SK-N-SH (cell line): ENCODE measurements around the gene MAP7. TPM values are rescaled to one million over a fixed set of nuclear protein-coding genes. Genes with fewer than 3 reads are reported as not detected.

ENCODE experiments used
- CTCF ChIA-PET: fragments of 300-600, 350-600 bp; formaldehyde crosslinking; extraction: SDS; loops from one replicate; lab custom pipeline; 2021; lab: Yijun Ruan, JAX
- POLR2A ChIA-PET: fragments of 350-600 bp; sonication (Branson Sonifier 250); formaldehyde crosslinking; extraction: SDS; loops from one replicate; lab custom pipeline; 2020; ENCODE audit warnings: antibody characterized with exemption, inconsistent platforms; lab: Yijun Ruan, JAX
- DNase-seq: peaks from one replicate; pipeline ENCODE4 v3.0.0; 2012
- H2AFZ ChIP-seq: fragments of 200-600 bp; sonication (generic); 2 replicates; pipeline ENCODE4 v1.8.1; 2016; ENCODE audit warnings: antibody characterized with exemption, mild to moderate bottlenecking, low read depth
- H3F3A ChIP-seq: fragments of 200-600 bp; sonication (generic); replicated peaks from 2 replicates; pipeline ENCODE3; 2016; ENCODE audit warnings: antibody characterized with exemption, mild to moderate bottlenecking; ENCODE audit not compliant: insufficient read depth
- H3K27ac ChIP-seq, 2 experiments: fragments of 200-500 bp in 1 of 2; fragments of 200-600 bp in 1 of 2; sonication (Bioruptor generic) in 1 of 2; sonication (generic), shearing (Covaris generic) in 1 of 2; 2 replicates each; pipeline versions ENCODE4 v1.5.1 to v1.6.1; 2014 to 2016; ENCODE audit warnings: low read depth in 2 of 2, inconsistent platforms in 1 of 2, low read length in 1 of 2, mild to moderate bottlenecking in 1 of 2, mixed read lengths in 1 of 2
- H3K27me3 ChIP-seq: fragments of 200-600 bp; sonication (generic), shearing (Covaris generic); 2 replicates; pipeline ENCODE4 v1.6.1; 2016; ENCODE audit warnings: mixed run types; ENCODE audit not compliant: insufficient read depth
- H3K36me3 ChIP-seq, 2 experiments: fragments of 200-500 bp in 1 of 2; fragments of 200-600 bp in 1 of 2; sonication (Bioruptor generic) in 1 of 2; sonication (generic) in 1 of 2; replicated peaks in 1 of 2; 2 replicates each; pipeline versions ENCODE3 to v1.5.1; 2014 to 2016; ENCODE audit warnings: low read length in 1 of 2, mild to moderate bottlenecking in 1 of 2; ENCODE audit not compliant: insufficient read depth in 2 of 2, control insufficient read depth in 1 of 2
- H3K4me1 ChIP-seq, 2 experiments: fragments of 200-500 bp in 1 of 2; fragments of 200-600 bp in 1 of 2; sonication (Bioruptor generic) in 1 of 2; sonication (generic), shearing (Covaris generic) in 1 of 2; 2 replicates each; pipeline versions ENCODE4 v1.5.1 to v1.6.1; 2014 to 2016; ENCODE audit warnings: low read depth in 1 of 2, low read length in 1 of 2, mixed run types in 1 of 2; ENCODE audit not compliant: insufficient read depth in 2 of 2, control insufficient read depth in 1 of 2
- H3K4me2 ChIP-seq: fragments of 200-600 bp; sonication (generic), shearing (Covaris generic); 2 replicates; pipeline ENCODE4 v1.6.1; 2017; ENCODE audit warnings: mixed run types
- H3K4me3 ChIP-seq, 2 experiments: fragments of 200-500 bp in 1 of 2; fragments of 200-600 bp in 1 of 2; sonication (Bioruptor generic) in 1 of 2; sonication (generic), shearing (Covaris generic) in 1 of 2; 2 replicates each; pipeline versions ENCODE4 v1.5.1 to v1.8.1; 2014 to 2016; ENCODE audit warnings: low read depth in 2 of 2, inconsistent platforms in 1 of 2, low read length in 1 of 2, mild to moderate bottlenecking in 1 of 2, mixed read lengths in 1 of 2, moderate library complexity in 1 of 2
- H3K79me2 ChIP-seq: fragments of 200-600 bp; sonication (generic); 2 replicates; pipeline ENCODE4 v1.8.1; 2017; ENCODE audit warnings: mild to moderate bottlenecking; ENCODE audit not compliant: insufficient read depth
- H3K9ac ChIP-seq: fragments of 200-600 bp; sonication (generic); 2 replicates; pipeline ENCODE4 v1.6.1; 2017; ENCODE audit warnings: mixed run types
- H3K9me2 ChIP-seq: fragments of 200-600 bp; sonication (generic); 2 replicates; pipeline ENCODE4 v1.6.1; 2017; ENCODE audit warnings: mixed run types
- H3K9me3 ChIP-seq: fragments of 200-600 bp; sonication (generic); 2 replicates; pipeline ENCODE4 v1.6.1; 2017; ENCODE audit warnings: mixed run types, mild to moderate bottlenecking, moderate library complexity
- H4K20me1 ChIP-seq: fragments of 200-600 bp; sonication (generic); 2 replicates; pipeline ENCODE4 v1.6.1; 2017; ENCODE audit warnings: mild to moderate bottlenecking, mixed run types; ENCODE audit not compliant: insufficient read depth
- CHD2 ChIP-seq: fragments of 150-350 bp; IDR thresholded peaks from 2 replicates; pipeline ENCODE4 v1.6.1; 2018; ENCODE audit warnings: low read length; ENCODE audit not compliant: partially characterized antibody
- ELF1 ChIP-seq: IDR thresholded peaks from 2 replicates; pipeline ENCODE4 v1.4.0; 2012
- EZH2phosphoT487 ChIP-seq: fragments of 200-600 bp; sonication (generic); IDR thresholded peaks from 2 replicates; pipeline ENCODE4 v1.6.1; 2017; ENCODE audit warnings: low read depth, mixed run types, mild to moderate bottlenecking, antibody characterized with exemption, moderate library complexity, borderline replicate concordance
- FOXJ3 ChIP-seq: sonication (generic); formaldehyde crosslinking; IDR thresholded peaks from 2 replicates; pipeline ENCODE4 v1.5.1; 2020; ENCODE audit warnings: mild to moderate bottlenecking, missing genetic modification reagents
- GATA2 ChIP-seq: sonication (generic); formaldehyde crosslinking; IDR thresholded peaks from 2 replicates; pipeline ENCODE4 v1.5.0; 2020; ENCODE audit warnings: mild to moderate bottlenecking, missing genetic modification reagents
- NFIC ChIP-seq: IDR thresholded peaks from 2 replicates; pipeline ENCODE4 v1.4.0; 2012; ENCODE audit warnings: borderline replicate concordance
- RFX5 ChIP-seq: IDR thresholded peaks from 2 replicates; pipeline ENCODE4 v1.6.1; 2012; ENCODE audit warnings: mild to moderate bottlenecking, improper control_type of control experiment, low read length
- RXRA ChIP-seq: IDR thresholded peaks from 2 replicates; pipeline ENCODE4 v1.4.0; 2012; ENCODE audit warnings: low read depth, mild to moderate bottlenecking, borderline replicate concordance
- SMC3 ChIP-seq: IDR thresholded peaks from 2 replicates; pipeline ENCODE4 v1.6.1; 2012; ENCODE audit warnings: low read depth, low read length, improper control_type of control experiment
- TCF12 ChIP-seq: IDR thresholded peaks from 2 replicates; pipeline ENCODE4 v1.4.0; 2012
- TEAD4 ChIP-seq: IDR thresholded peaks from 2 replicates; pipeline ENCODE4 v1.4.0; 2012; ENCODE audit warnings: mild to moderate bottlenecking, borderline replicate concordance; ENCODE audit not compliant: insufficient read depth
- YY1 ChIP-seq: IDR thresholded peaks from 2 replicates; pipeline ENCODE4 v1.4.0; 2012; ENCODE audit warnings: low read depth, mild to moderate bottlenecking
- WGBS: methylation state at CpG from one replicate; pipeline ENCODE4 v1.1.6; 2017; ENCODE audit warnings: low lambda C conversion rate; 5-methylcytosine and 5-hydroxymethylcytosine counted together
- polyA plus RNA-seq, 3 experiments: library from polyadenylated mRNA; depleted of rRNA; stranded (reverse); fragments of >200 nt; gene quantifications; 2 replicates each; pipeline ENCODE4 v1.2.3, GENCODE V29; 2012
- TF ChIP-seq, protein P1 (sequence below): IDR thresholded peaks from 2 replicates; pipeline ENCODE4 v1.4.0; 2012; ENCODE audit warnings: low read depth, borderline replicate concordance
- TF ChIP-seq, protein P2 (sequence below): IDR thresholded peaks from 2 replicates; pipeline ENCODE4 v1.4.0; 2012; ENCODE audit warnings: low read depth, borderline replicate concordance
- TF ChIP-seq, protein P3 (sequence below): fragments of 200-600 bp; sonication (generic); IDR thresholded peaks from 2 replicates; pipeline ENCODE4 v1.6.1; 2017; ENCODE audit warnings: antibody characterized with exemption, mild to moderate bottlenecking, moderate library complexity
- TF ChIP-seq, protein P4 (sequence below): fragments of 150-350 bp; IDR thresholded peaks from 2 replicates; pipeline ENCODE4 v1.6.1; 2016; ENCODE audit warnings: mild to moderate bottlenecking, low read depth, low read length

Gene MAP7
- polyA plus RNA-seq, 1 of the 3 experiments (the other 2 are of a cell fraction): 0.76 TPM

DNA sequence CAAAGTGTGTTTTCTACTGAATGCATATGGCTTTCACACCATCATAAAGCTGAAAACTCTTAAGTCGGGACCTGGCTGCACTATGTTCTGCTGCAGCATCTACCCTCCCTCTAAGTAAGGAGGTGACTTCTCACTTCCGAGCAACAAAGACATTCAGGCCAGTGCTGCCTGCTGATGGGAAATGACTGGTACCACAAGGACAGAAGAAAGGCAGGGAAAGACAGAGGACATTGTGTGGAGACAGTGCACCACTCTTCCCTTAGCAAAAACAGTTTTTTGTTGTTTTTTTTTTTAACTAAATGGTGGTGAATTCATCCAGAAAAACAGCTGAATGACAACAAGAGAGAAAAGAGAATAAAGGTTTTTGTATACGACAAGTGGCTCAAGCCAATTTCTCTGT lies 81.5 kb downstream of the MAP7 start:
- no peaks in the 10 kb centered on the region for H4K20me1 ChIP-seq
- no peak overlapping the region for H3K27ac ChIP-seq
- no peak overlapping the region for H3K4me3 ChIP-seq
- CTCF ChIA-PET: interaction anchor here (1.3 kb wide), 1 partner anchor 79 kb away, joined by 6 read pairs; no protein-coding TSS in a partner anchor
- H3K9me3 ChIP-seq: no peaks in the 10 kb centered on the region
- H2AFZ ChIP-seq: no peak overlapping the region
- H3K9me2 ChIP-seq: no peaks in the 10 kb centered on the region
- no peak overlapping the region for H3K4me2 ChIP-seq
- H3K27me3 ChIP-seq: no peaks in the 10 kb centered on the region
- H3K9ac ChIP-seq: no peak overlapping the region
- no peaks in the 10 kb centered on the region; a peak in 2 of 4 replicates for H3K4me1 ChIP-seq
- no peak for DNase-seq
- no peaks in the 10 kb centered on the region for H3F3A ChIP-seq
- no peaks in the 10 kb centered on the region for H3K36me3 ChIP-seq
- TF ChIP-seq, protein P1, sequence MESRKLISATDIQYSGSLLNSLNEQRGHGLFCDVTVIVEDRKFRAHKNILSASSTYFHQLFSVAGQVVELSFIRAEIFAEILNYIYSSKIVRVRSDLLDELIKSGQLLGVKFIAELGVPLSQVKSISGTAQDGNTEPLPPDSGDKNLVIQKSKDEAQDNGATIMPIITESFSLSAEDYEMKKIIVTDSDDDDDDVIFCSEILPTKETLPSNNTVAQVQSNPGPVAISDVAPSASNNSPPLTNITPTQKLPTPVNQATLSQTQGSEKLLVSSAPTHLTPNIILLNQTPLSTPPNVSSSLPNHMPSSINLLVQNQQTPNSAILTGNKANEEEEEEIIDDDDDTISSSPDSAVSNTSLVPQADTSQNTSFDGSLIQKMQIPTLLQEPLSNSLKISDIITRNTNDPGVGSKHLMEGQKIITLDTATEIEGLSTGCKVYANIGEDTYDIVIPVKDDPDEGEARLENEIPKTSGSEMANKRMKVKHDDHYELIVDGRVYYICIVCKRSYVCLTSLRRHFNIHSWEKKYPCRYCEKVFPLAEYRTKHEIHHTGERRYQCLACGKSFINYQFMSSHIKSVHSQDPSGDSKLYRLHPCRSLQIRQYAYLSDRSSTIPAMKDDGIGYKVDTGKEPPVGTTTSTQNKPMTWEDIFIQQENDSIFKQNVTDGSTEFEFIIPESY: no peak
- TF ChIP-seq, protein P2, sequence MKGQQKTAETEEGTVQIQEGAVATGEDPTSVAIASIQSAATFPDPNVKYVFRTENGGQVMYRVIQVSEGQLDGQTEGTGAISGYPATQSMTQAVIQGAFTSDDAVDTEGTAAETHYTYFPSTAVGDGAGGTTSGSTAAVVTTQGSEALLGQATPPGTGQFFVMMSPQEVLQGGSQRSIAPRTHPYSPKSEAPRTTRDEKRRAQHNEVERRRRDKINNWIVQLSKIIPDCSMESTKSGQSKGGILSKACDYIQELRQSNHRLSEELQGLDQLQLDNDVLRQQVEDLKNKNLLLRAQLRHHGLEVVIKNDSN: no peak
- no peak for TF ChIP-seq EZH2phosphoT487
- TF ChIP-seq SMC3: no peak
- no peak for TF ChIP-seq TCF12
- no peak for TF ChIP-seq NFIC
- TF ChIP-seq, protein P3, sequence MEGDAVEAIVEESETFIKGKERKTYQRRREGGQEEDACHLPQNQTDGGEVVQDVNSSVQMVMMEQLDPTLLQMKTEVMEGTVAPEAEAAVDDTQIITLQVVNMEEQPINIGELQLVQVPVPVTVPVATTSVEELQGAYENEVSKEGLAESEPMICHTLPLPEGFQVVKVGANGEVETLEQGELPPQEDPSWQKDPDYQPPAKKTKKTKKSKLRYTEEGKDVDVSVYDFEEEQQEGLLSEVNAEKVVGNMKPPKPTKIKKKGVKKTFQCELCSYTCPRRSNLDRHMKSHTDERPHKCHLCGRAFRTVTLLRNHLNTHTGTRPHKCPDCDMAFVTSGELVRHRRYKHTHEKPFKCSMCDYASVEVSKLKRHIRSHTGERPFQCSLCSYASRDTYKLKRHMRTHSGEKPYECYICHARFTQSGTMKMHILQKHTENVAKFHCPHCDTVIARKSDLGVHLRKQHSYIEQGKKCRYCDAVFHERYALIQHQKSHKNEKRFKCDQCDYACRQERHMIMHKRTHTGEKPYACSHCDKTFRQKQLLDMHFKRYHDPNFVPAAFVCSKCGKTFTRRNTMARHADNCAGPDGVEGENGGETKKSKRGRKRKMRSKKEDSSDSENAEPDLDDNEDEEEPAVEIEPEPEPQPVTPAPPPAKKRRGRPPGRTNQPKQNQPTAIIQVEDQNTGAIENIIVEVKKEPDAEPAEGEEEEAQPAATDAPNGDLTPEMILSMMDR: no peak
- no peak for TF ChIP-seq FOXJ3
- TF ChIP-seq YY1: no peak
- TF ChIP-seq, protein P4, sequence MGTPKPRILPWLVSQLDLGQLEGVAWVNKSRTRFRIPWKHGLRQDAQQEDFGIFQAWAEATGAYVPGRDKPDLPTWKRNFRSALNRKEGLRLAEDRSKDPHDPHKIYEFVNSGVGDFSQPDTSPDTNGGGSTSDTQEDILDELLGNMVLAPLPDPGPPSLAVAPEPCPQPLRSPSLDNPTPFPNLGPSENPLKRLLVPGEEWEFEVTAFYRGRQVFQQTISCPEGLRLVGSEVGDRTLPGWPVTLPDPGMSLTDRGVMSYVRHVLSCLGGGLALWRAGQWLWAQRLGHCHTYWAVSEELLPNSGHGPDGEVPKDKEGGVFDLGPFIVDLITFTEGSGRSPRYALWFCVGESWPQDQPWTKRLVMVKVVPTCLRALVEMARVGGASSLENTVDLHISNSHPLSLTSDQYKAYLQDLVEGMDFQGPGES: no peak
- no peak for TF ChIP-seq RXRA
- TF ChIP-seq RFX5: no peak
- TF ChIP-seq GATA2 (CRISPR knock-in tag): no peak
- no peak for TF ChIP-seq ELF1
- TF ChIP-seq TEAD4: no peak
- TF ChIP-seq CHD2: no peak
- TF ChIP-seq, all 33 proteins: peak for 0
- POLR2A ChIA-PET: no interaction called here
- H3K79me2 ChIP-seq: no peaks in the 10 kb centered on the region
- WGBS: 70% methylated on average over 3 of the region's 3 CpGs
